ENCODE measurements around the gene KAZALD1. TPM values are rescaled to one million over a fixed set of nuclear protein-coding genes. Genes with fewer than 3 reads are reported as not detected.

The KAZALD1 gene
- total RNA-seq, 2 experiments from 2014 or later = 0.72 to 0.90 TPM

GRCh38 chr10:101021692-101022251, 40.0 kb upstream of the KAZALD1 start:
- CTCF ChIA-PET = interaction anchor here (2.0 kb wide), 1 partner anchor 45 kb away, joined by 5 read pairs; no protein-coding TSS in a partner anchor
- TF ChIP-seq CTCF (IDR thresholded peaks at IDR 0.05) = no peak
- no peak for ATAC-seq
- H3K9me3 Mint-ChIP-seq = no peaks in the 10 kb centered on the region
- H3K36me3 Mint-ChIP-seq (ENCODE audit: low read depth) = no peaks in the 10 kb centered on the region
- H3K4me3 Mint-ChIP-seq = no peak overlapping the region
- H3K27ac Mint-ChIP-seq = no peak overlapping the region
- no peak for DNase-seq
- peaks cover 7% of the 10 kb centered on the region for H3K4me1 Mint-ChIP-seq (ENCODE audit: low read depth)
- POLR2A ChIA-PET = interaction anchor here (0.7 kb wide), 1 partner anchor 8 kb away, joined by 3 read pairs; no protein-coding TSS in a partner anchor
- peaks cover 26% of the 10 kb centered on the region for H3K27me3 Mint-ChIP-seq
- intact Hi-C loops (cut with micrococcal nuclease) = no loop called here

- POLR2A ChIA-PET = no interaction called here
Observed at GRCh38 chr10:101022967-101023705, 38.7 kb upstream of the KAZALD1 start.

GRCh38 chr10:101027106-101027720, 34.6 kb upstream of the KAZALD1 start:
- intact Hi-C loops (cut with micrococcal nuclease) = no loop called here
- ChIA-PET CTCF (interaction anchor here (0.9 to 9.8 kb wide), 9 partner anchors 10 to 187 kb away, joined by 3 to 147 read pairs (median 4); no protein-coding TSS in a partner anchor), POLR2A (no interaction called here)
- Mint-ChIP-seq H3K4me1 (ENCODE audit: low read depth) (no peaks in the 10 kb centered on the region), H3K36me3 (ENCODE audit: low read depth) (no peaks in the 10 kb centered on the region), H3K27ac (no peak overlapping the region), H3K27me3 (peaks cover 6% of the 10 kb centered on the region), H3K4me3 (no peak overlapping the region), H3K9me3 (no peaks in the 10 kb centered on the region)
- no peak for DNase-seq
- ATAC-seq = no peak
- no peak for TF ChIP-seq CTCF (IDR thresholded peaks at IDR 0.05)

More at GRCh38 chr10:101022967-101023705, 38.7 kb upstream of the KAZALD1 start:
- no peak for DNase-seq
- no peak for TF ChIP-seq CTCF (IDR thresholded peaks at IDR 0.05)
- CTCF ChIA-PET = interaction anchor here (2.0 to 9.8 kb wide), 2 partner anchors 6 to 44 kb away, joined by 5 to 147 read pairs; no protein-coding TSS in a partner anchor
- Mint-ChIP-seq H3K27me3 (peaks cover 20% of the 10 kb centered on the region), H3K4me3 (no peak overlapping the region), H3K4me1 (ENCODE audit: low read depth) (peaks cover 7% of the 10 kb centered on the region), H3K27ac (no peak overlapping the region), H3K36me3 (ENCODE audit: low read depth) (no peaks in the 10 kb centered on the region), H3K9me3 (no peaks in the 10 kb centered on the region)
- intact Hi-C loops (cut with micrococcal nuclease) = no loop called here
- no peak for ATAC-seq

GRCh38 chr10:101028446-101029337, 33.1 kb upstream of the KAZALD1 start:
- Mint-ChIP-seq H3K27ac (no peak overlapping the region), H3K4me3 (no peak overlapping the region), H3K4me1 (ENCODE audit: low read depth) (peaks cover 10% of the 10 kb centered on the region), H3K9me3 (no peaks in the 10 kb centered on the region), H3K36me3 (ENCODE audit: low read depth) (no peaks in the 10 kb centered on the region), H3K27me3 (peaks cover 6% of the 10 kb centered on the region)
- ATAC-seq = no peak
- DNase-seq = no peak
- no peak for TF ChIP-seq CTCF (IDR thresholded peaks at IDR 0.05)
- ChIA-PET POLR2A (interaction anchor here (3.1 to 4.9 kb wide), 2 partner anchors 13 to 17 kb away, joined by 8 to 30 read pairs; no protein-coding TSS in a partner anchor), CTCF (interaction anchor here (1.1 to 9.8 kb wide), 7 partner anchors 9 to 33 kb away, joined by 3 to 147 read pairs (median 4); partner anchors contain the start of gene KAZALD1)
- intact Hi-C loops (cut with micrococcal nuclease) = no loop called here

Data from activated CD8-positive, alpha-beta T cell treated with anti-CD3 and anti-CD28 coated beads for 36 hours (primary cell).